A673 (cell line): ENCODE data around the gene AHDC1.

Experiments
- CTCF ChIP-seq: fragments of 300-800, 200-600 bp; sonication (generic); conservative IDR thresholded peaks from 2 replicates; pipeline ENCODE4 v1.5.1; 2017; ENCODE audit warnings: low read depth, mild to moderate bottlenecking, antibody characterized with exemption, low read length, moderate library complexity, mixed read lengths
- EZH2 ChIP-seq: fragments of 200-600 bp; sonication (generic); IDR thresholded peaks from 2 replicates; pipeline ENCODE4 v1.6.1; 2017; ENCODE audit warnings: borderline replicate concordance, low read depth, mild to moderate bottlenecking, mixed read lengths, antibody characterized with exemption, low read length; ENCODE audit not compliant: poor library complexity, severe bottlenecking

DNA sequence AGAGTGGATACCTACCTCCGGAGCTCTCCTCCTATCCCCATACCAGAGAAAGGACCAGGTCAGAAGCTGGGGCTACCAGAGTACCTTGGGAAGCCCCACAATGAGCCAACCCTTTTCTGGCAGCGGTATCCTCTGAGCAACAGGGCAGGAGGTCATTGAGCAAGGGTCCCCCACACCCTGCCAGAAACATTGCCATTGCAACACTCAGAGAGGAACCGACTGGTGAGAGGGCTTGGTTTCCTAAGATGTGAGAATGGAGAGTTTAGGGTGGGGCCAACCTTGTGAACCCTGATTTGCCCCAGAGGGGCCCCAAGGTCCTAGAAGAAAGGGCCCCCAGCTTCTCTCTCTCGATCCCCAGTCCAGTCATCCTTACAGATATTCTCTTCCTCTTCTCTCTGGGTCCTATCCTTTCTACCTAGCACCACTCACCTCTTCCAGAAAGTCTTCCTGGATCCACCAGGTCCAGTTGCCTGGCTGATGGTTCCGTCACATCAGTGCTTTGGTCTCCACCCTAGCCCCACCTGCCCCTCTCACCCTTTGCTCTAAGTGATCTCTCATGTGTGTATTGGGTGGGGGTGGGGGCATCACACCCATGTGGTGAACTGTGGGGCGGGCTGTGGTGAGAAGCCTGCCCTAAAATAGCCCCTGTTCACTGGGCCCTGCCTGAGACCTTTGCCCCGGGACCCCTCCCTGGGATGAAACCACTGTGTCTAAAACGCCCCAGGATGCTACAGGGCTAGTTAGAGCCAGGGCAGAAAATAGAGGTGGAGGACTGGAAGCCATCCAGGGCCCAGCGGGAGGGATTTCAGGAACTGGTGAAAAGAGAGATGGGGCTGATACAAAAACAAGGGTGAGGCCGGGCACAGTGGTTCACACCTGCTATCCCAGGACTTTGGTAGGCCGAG is 22.3 kb upstream of the AHDC1 start:
- TF ChIP-seq CTCF, result no peak
- no peak for TF ChIP-seq EZH2
